ENCODE results near the gene TMEM154.

The TMEM154 gene

GRCh38 chr4:152598454-152598853, 81.3 kb downstream of the TMEM154 start:
- Histone ChIP-seq H3K27me3 (no peaks in the 10 kb centered on the region), H3K4me3 (no peak overlapping the region), H4K20me1 (0 out of 22 replicates have a peak, but pooled peaks cover 0 to 3% (median 0%) of the 10 kb centered on the region in 11 experiments), H3K4me2 (no peak overlapping the region), H3K36me3 (no peaks in the 10 kb centered on the region), H3K9me3 (replicated peaks in 1 of 11) (no peaks in the 10 kb centered on the region), H3K4me1 (peaks cover 10 to 20% (median 14%) of the 10 kb centered on the region in 10 experiments), H3K9ac (no peak overlapping the region), H3K27ac (no peak overlapping the region)
- TF ChIP-seq Cebpa-rat (IDR thresholded peaks at IDR 0.05): no peak

GRCh38 chr4:152594978-152595925, 84.5 kb downstream of the TMEM154 start:
- Histone ChIP-seq H3K4me1 (peaks cover 10 to 20% (median 14%) of the 10 kb centered on the region in 10 experiments), H4K20me1 (0 out of 22 replicates have a peak, but pooled peaks cover 0 to 3% (median 0%) of the 10 kb centered on the region in 11 experiments), H3K27ac (no peak overlapping the region)

GRCh38 chr4:152594057-152594456, 85.7 kb downstream of the TMEM154 start:
- no peaks in the 10 kb centered on the region for H3K9me3 ChIP-seq (replicated peaks in 1 of 11)
- no peaks in the 10 kb centered on the region for H3K36me3 ChIP-seq
- TF ChIP-seq Cebpa-rat (IDR thresholded peaks at IDR 0.05): no peak
- H3K9ac ChIP-seq: no peak overlapping the region
- H3K4me3 ChIP-seq: no peak overlapping the region
- no peak overlapping the region for H3K4me2 ChIP-seq
- H3K4me1 ChIP-seq: peaks cover 10 to 21% (median 14%) of the 10 kb centered on the region in 10 experiments
- no peaks in the 10 kb centered on the region for H3K27me3 ChIP-seq
- no peak overlapping the region for H3K27ac ChIP-seq
- H4K20me1 ChIP-seq: 0 out of 22 replicates have a peak, but pooled peaks cover 0 to 3% (median 0%) of the 10 kb centered on the region in 11 experiments

More at GRCh38 chr4:152594978-152595925, 84.5 kb downstream of the TMEM154 start:
- Histone ChIP-seq H3K9ac (no peak overlapping the region; a peak in 1 of 22 replicates), H3K4me2 (peak overlapping the region; percentile 28 to 84 (median 56)), H3K4me3 (no peak overlapping the region), H3K27me3 (no peaks in the 10 kb centered on the region), H3K9me3 (replicated peaks in 1 of 11) (no peaks in the 10 kb centered on the region), H3K36me3 (no peaks in the 10 kb centered on the region)
- TF ChIP-seq Cebpa-rat (IDR thresholded peaks at IDR 0.05): no peak

DNA sequence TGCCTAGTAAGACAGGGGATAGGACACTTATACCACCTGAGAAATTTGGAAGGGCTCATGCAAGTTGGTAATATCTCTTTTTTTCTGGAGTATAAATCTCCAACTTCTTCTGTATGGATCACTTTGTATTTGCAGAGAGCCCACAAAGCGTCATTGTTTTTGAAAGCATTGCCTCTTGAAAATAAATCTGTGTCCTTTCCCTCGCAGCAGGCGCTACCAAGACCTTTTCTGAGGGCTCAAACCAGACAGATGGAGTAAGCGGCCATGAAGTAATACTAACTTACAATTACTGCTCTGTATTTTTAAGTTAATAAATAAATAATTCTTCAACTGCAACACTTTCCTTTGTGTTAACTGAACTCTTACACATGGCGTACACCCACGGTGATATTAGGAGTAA, 87.9 kb downstream of the TMEM154 start:
- Histone ChIP-seq H3K9me3 (replicated peaks in 1 of 11) (peaks cover 0 to 4% (median 0%) of the 10 kb centered on the region in 11 experiments; a peak in 3 of 22 replicates), H3K27ac (no peak overlapping the region), H3K4me1 (peaks cover 11 to 24% (median 14%) of the 10 kb centered on the region in 10 experiments), H3K27me3 (no peaks in the 10 kb centered on the region), H3K4me3 (no peak overlapping the region), H3K36me3 (no peaks in the 10 kb centered on the region), H4K20me1 (0 out of 22 replicates have a peak, but pooled peaks cover 0 to 3% (median 0%) of the 10 kb centered on the region in 11 experiments), H3K4me2 (no peak overlapping the region), H3K9ac (no peak overlapping the region)
- TF ChIP-seq Cebpa-rat (IDR thresholded peaks at IDR 0.05): no peak

DNA sequence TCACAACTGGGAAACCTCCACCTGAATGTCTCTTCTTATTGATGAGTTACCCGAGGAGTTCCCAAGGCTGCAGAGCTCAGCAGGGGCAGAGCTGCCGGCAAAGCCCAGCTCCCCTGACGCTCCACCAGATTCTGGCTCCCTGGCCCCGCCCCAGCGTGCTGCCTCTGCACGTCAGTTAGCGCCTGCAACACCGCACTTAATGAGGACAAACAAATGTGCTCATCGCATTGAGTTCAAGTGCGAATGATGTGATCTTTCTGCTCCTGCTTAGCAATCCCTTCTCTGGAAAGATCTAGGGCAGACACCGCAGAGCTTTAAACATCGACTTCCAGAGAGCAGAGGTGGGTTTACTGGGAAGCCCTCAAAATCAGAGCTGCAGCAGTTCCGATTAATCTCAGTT, 88.4 kb downstream of the TMEM154 start:
- H3K27ac ChIP-seq: no peak overlapping the region
- TF ChIP-seq Cebpa-rat (IDR thresholded peaks at IDR 0.05): no peak

DNA sequence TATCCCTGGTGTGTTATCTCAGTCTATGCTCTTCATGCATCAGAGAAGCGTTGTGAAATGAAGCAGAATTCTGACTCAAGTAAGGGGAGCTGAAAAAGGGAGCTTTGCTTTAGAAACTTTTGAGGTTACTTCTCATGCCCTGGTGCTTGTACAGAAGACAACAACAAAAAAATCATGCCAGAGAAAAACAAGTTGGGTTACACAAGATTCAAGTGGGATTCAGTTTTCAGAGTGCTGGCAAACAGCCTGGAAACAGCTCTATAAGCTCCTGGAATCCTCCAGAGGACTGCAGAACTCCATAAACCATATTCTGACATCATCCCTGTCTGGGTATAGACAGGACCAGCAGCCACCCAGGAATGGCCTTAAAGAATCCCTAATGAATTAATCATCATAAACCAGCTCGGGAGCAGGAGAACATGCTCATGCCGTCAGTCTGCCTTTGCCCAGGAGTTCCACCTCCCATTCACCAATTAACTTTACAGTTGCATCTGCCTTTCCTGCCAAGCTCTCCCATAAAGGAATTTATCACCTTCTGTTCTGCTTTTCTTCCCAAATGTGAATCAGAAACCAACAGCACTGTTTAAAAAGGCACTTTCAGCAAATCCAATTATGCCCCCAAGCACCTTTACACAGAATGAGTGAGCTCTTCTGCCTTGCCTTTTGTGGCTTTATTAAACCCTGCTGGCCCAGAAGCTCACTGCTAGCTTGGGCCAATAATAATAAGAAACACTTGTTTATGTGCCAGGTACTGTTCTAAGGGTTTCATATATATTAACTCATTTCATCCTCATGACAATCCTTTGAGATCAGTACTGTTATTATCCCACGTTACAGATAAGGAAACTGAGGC, 89.4 kb downstream of the TMEM154 start:
- Histone ChIP-seq H3K4me3 (no peak overlapping the region), H3K27me3 (no peaks in the 10 kb centered on the region), H4K20me1 (0 out of 22 replicates have a peak, but pooled peaks cover 0 to 3% (median 0%) of the 10 kb centered on the region in 11 experiments), H3K9me3 (replicated peaks in 1 of 11) (peaks cover 0 to 4% (median 0%) of the 10 kb centered on the region in 11 experiments; a peak in 3 of 22 replicates), H3K36me3 (no peaks in the 10 kb centered on the region), H3K4me1 (peaks cover 5 to 15% (median 8%) of the 10 kb centered on the region in 10 experiments), H3K9ac (no peak overlapping the region), H3K27ac (no peak overlapping the region), H3K4me2 (no peak overlapping the region)
- TF ChIP-seq Cebpa-rat (IDR thresholded peaks at IDR 0.05): no peak

More for the DNA sequence above, 88.4 kb downstream of the TMEM154 start:
- Histone ChIP-seq H3K4me2 (no peak overlapping the region), H3K4me1 (peaks cover 11 to 23% (median 14%) of the 10 kb centered on the region in 10 experiments), H3K27me3 (no peaks in the 10 kb centered on the region), H3K4me3 (no peak overlapping the region), H3K9me3 (replicated peaks in 1 of 11) (peaks cover 0 to 4% (median 0%) of the 10 kb centered on the region in 11 experiments; a peak in 3 of 22 replicates), H3K9ac (no peak overlapping the region), H3K36me3 (no peaks in the 10 kb centered on the region), H4K20me1 (0 out of 22 replicates have a peak, but pooled peaks cover 0 to 3% (median 0%) of the 10 kb centered on the region in 11 experiments)

- no peak overlapping the region for H3K4me3 ChIP-seq
- H3K9ac ChIP-seq: no peak overlapping the region
- no peaks in the 10 kb centered on the region for H3K27me3 ChIP-seq
- no peaks in the 10 kb centered on the region for H4K20me1 ChIP-seq
- H3K27ac ChIP-seq: no peak overlapping the region
- H3K4me1 ChIP-seq: peaks cover 0 to 9% (median 0%) of the 10 kb centered on the region in 10 experiments; a peak in 4 of 20 replicates
- peak overlapping the region in 4 of 11 experiments; percentile 1 to 27 (median 20); a peak in 4 of 22 replicates for H3K4me2 ChIP-seq
- H3K9me3 ChIP-seq (replicated peaks in 1 of 11): peaks cover 0 to 4% (median 0%) of the 10 kb centered on the region in 11 experiments; a peak in 3 of 22 replicates
- no peaks in the 10 kb centered on the region for H3K36me3 ChIP-seq
- peak in 6 of 11 experiments; percentile 61 to 92 (median 74); a peak in 10 of 22 replicates for TF ChIP-seq Cebpa-rat (IDR thresholded peaks at IDR 0.05)
These were observed 90.9 kb downstream of the TMEM154 start for GRCh38 chr4:152588869-152589268.

- H4K20me1 ChIP-seq: no peaks in the 10 kb centered on the region
- H3K27ac ChIP-seq: no peak overlapping the region
- no peak for TF ChIP-seq Cebpa-rat (IDR thresholded peaks at IDR 0.05)
- no peak overlapping the region for H3K4me2 ChIP-seq
- H3K27me3 ChIP-seq: no peaks in the 10 kb centered on the region
- no peak overlapping the region for H3K9ac ChIP-seq
- H3K4me1 ChIP-seq: peaks cover 0 to 9% (median 0%) of the 10 kb centered on the region in 10 experiments; a peak in 4 of 20 replicates
- no peak overlapping the region for H3K4me3 ChIP-seq
- no peaks in the 10 kb centered on the region for H3K36me3 ChIP-seq
- peaks cover 0 to 4% (median 0%) of the 10 kb centered on the region in 11 experiments; a peak in 4 of 22 replicates for H3K9me3 ChIP-seq (replicated peaks in 1 of 11)
These were observed 92.7 kb downstream of the TMEM154 start for GRCh38 chr4:152587127-152587526.

All from BLaER1 treated with 17β-estradiol and CSF1 and Interleukin-3, amounts not matched to agents 10 nM and 100 nM (cell line).